Transverse colon (tissue), 4 donors: ENCODE data around the gene FAM187B.

Experiments
- CTCF ChIP-seq, 5 experiments: fragments of 200-600 bp in 3 of 5; fragments of 450-650 bp in 2 of 5; sonication (generic) in 3 of 5; IDR thresholded peaks; 1 replicate in 2 of 5; 2 replicates in 3 of 5; pipeline ENCODE4 v1.5.1; 2016 to 2017; ENCODE audit warnings: antibody characterized with exemption in 5 of 5, inconsistent platforms in 3 of 5, mild to moderate bottlenecking in 2 of 5, moderate library complexity in 1 of 5
- EP300 ChIP-seq: sonication (generic); formaldehyde crosslinking; IDR thresholded peaks from one replicate; pipeline ENCODE4 v1.6.1; 2017; ENCODE audit warnings: antibody characterized with exemption, low read depth
- POLR2A ChIP-seq: fragments of 450-650 bp; IDR thresholded peaks from one replicate; pipeline ENCODE4 v1.6.1; 2016; ENCODE audit warnings: antibody characterized with exemption, mild to moderate bottlenecking, moderate library complexity
- POLR2AphosphoS5 ChIP-seq, 3 donors: sonication (generic); formaldehyde crosslinking; IDR thresholded peaks; one replicate each; pipeline ENCODE4 v1.6.1; 2016; ENCODE audit warnings: antibody characterized with exemption in 3 of 3

GRCh38 chr19:35202722-35203688, 25.5 kb downstream of the FAM187B start:
- TF ChIP-seq POLR2A, result no peak
- TF ChIP-seq CTCF (IDR thresholded peaks at IDR 0.05), result no peak
- no peak for TF ChIP-seq EP300
- TF ChIP-seq POLR2AphosphoS5 (IDR thresholded peaks at IDR 0.05), result no peak
